ENCODE data around the gene REEP5.

- peak; percentile 81 for TF ChIP-seq CTCF (conservative IDR thresholded peaks at IDR 0.05; ENCODE audit: low read depth, low read length)
- no peak for TF ChIP-seq EZH2 (IDR thresholded peaks at IDR 0.05; ENCODE audit: borderline replicate concordance, low read depth, low read length, poor library complexity, severe bottlenecking)
Measured at GRCh38 chr5:112848116-112848811, 73.8 kb downstream of the REEP5 start.
